ENCODE results near the gene CAPN1. TPM values are rescaled to one million over a fixed set of nuclear protein-coding genes. Genes with fewer than 3 reads are reported as not detected.

Gene CAPN1
- total and polyA plus RNA-seq, 11 donors, result 67.8 to 139 (median 86.1) TPM

- WGBS, 4 donors, result 79 to 88% (median 84%) methylated on average over 8 to 16 of the region's 16 CpGs
- no peak for ATAC-seq
- DNase-seq, result no peak
- Histone ChIP-seq H3K36me3 (peaks cover 0 to 30% (median 25%) of the 10 kb centered on the region in 9 donors), H3K9me3 (no peaks in the 10 kb centered on the region), H3K4me1 (peaks cover 0 to 13% (median 0%) of the 10 kb centered on the region in 12 donors), H3K4me3 (no peak overlapping the region), H3K27me3 (no peaks in the 10 kb centered on the region), H3K27ac (no peak overlapping the region)
- intact Hi-C loops (cut with DNase I), result no loop called here
- TF ChIP-seq CTCF (IDR thresholded peaks at IDR 0.05), result no peak
- TF ChIP-seq POLR2A (IDR thresholded peaks at IDR 0.05), result no peak
Measured at GRCh38 chr11:65214212-65214845, 32.6 kb downstream of the CAPN1 start.

- DNase-seq, result no peak
- intact Hi-C loops (cut with DNase I), result no loop called here
- H3K4me3 ChIP-seq, result no peak overlapping the region
- WGBS, 4 donors, result 90 to 95% (median 91%) methylated on average over 24 of the region's 24 CpGs
- no peaks in the 10 kb centered on the region for H3K9me3 ChIP-seq
- no peak for ATAC-seq
- H3K4me1 ChIP-seq, result peaks cover 0 to 16% (median 0%) of the 10 kb centered on the region in 12 donors
- peaks cover 0 to 18% (median 13%) of the 10 kb centered on the region in 9 donors for H3K36me3 ChIP-seq
- TF ChIP-seq CTCF (IDR thresholded peaks at IDR 0.05) (no peak), POLR2A (IDR thresholded peaks at IDR 0.05) (no peak)
- no peak overlapping the region for H3K27ac ChIP-seq
- no peaks in the 10 kb centered on the region for H3K27me3 ChIP-seq
Measured at GRCh38 chr11:65215441-65216076, 33.8 kb downstream of the CAPN1 start.

- Histone ChIP-seq H3K27ac (no peak overlapping the region), H3K36me3 (peaks cover 0 to 5% (median under 1%) of the 10 kb centered on the region in 9 donors), H3K4me1 (peaks cover 0 to 16% (median 0%) of the 10 kb centered on the region in 12 donors), H3K4me3 (no peak overlapping the region), H3K27me3 (no peaks in the 10 kb centered on the region), H3K9me3 (no peaks in the 10 kb centered on the region)
- DNase-seq (no peak), ATAC-seq (no peak)
- intact Hi-C loops (cut with DNase I), result no loop called here
- WGBS, 4 donors, result 82 to 91% (median 90%) methylated on average over 6 of the region's 6 CpGs
- no peak for TF ChIP-seq POLR2A (IDR thresholded peaks at IDR 0.05)
- TF ChIP-seq CTCF (IDR thresholded peaks at IDR 0.05), result no peak
Measured at GRCh38 chr11:65216830-65217229, 35.1 kb downstream of the CAPN1 start.

Data from heart left ventricle (tissue), 16 donors.